GM20000 (cell line): ENCODE measurements around the gene UBE2G1.
A peak's percentile ranks its signal among the peaks of the same experiment; 100 is the strongest.

Experiments used
- DNase-seq: peaks from one replicate; pipeline ENCODE4 v3.0.0; 2012; ENCODE audit warnings: low spot score
- TF ChIP-seq, protein P1 (sequence below): IDR thresholded peaks from 2 replicates; pipeline ENCODE4 v1.5.1; 2012; ENCODE audit warnings: mild to moderate bottlenecking, control low read depth; ENCODE audit errors: extremely low read depth, missing control alignments

The UBE2G1 gene, protein sequence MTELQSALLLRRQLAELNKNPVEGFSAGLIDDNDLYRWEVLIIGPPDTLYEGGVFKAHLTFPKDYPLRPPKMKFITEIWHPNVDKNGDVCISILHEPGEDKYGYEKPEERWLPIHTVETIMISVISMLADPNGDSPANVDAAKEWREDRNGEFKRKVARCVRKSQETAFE

DNA sequence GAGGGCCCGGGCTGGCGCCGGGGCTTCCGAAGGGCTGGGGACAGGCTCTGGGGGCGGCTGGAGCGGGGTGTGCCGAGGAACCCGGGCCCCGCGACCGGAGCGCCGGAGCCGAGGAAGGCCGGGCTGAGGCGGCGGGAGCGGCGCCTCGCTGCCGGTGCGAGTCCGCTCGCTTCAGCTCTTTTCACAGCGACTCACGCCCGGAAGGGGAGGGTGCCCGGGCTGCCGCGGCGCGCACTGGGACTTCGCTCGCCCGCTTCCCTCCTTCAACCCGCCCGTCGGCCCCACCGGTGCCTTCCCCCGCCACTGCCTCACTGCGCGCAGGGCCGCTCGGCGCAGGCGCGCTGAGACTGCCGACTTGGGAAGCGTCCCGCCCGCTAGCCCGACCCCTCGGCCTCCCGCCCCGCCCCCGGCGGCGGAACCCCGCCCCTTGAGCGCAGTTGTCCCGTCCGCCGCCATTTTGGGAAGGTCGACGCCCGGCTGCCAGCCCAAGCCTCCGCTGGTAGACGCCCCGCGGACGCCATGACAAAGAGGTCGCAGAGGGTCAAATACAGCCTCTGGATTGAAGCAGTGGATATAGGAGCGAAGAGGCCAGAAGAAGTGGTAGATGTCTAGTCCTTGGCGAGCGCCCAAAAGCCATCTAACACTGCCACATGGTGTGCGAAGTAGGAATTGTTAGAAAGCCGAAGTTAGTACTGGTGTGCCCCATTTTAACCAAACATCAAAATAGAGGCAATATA lies at the start of gene UBE2G1:
UBE2G1 (minus strand) TSS at position 349 of the 737 bp plus-strand sequence. CDS start 359 bp downstream, outside the sequence.
- DNase-seq, result peak; percentile 98
- TF ChIP-seq, protein P1, sequence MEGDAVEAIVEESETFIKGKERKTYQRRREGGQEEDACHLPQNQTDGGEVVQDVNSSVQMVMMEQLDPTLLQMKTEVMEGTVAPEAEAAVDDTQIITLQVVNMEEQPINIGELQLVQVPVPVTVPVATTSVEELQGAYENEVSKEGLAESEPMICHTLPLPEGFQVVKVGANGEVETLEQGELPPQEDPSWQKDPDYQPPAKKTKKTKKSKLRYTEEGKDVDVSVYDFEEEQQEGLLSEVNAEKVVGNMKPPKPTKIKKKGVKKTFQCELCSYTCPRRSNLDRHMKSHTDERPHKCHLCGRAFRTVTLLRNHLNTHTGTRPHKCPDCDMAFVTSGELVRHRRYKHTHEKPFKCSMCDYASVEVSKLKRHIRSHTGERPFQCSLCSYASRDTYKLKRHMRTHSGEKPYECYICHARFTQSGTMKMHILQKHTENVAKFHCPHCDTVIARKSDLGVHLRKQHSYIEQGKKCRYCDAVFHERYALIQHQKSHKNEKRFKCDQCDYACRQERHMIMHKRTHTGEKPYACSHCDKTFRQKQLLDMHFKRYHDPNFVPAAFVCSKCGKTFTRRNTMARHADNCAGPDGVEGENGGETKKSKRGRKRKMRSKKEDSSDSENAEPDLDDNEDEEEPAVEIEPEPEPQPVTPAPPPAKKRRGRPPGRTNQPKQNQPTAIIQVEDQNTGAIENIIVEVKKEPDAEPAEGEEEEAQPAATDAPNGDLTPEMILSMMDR, result no peak

- peak; percentile 83 for DNase-seq
- TF ChIP-seq, protein P1, result peak; percentile 95
Observed at GRCh38 chr17:4412933-4413831, 46.7 kb upstream of the UBE2G1 start.

GRCh38 chr17:4411201-4411600 lies 44.7 kb upstream of the UBE2G1 start:
- no peak for DNase-seq
- TF ChIP-seq, protein P1, result no peak

GRCh38 chr17:4409659-4410058 lies 43.2 kb upstream of the UBE2G1 start:
- TF ChIP-seq, protein P1, result no peak
- no peak for DNase-seq

DNA sequence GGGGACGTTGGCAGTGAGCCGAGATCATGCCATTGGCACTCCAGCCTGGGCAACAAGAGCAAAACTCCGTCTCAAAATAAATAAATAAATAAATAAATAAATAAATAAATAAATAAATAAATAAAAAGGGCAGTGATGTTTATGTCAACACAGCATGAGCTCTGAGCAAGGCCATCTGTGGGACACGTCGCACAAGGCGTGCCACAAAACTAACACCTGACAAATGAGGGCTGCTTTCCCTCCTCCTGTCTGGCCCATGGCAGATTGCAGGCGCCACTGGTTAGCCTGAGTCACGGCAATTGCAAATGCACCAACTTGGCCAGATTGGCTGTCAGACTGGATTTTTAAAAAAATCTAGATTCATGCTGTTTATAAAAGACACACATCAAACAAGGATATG lies 41.4 kb upstream of the UBE2G1 start:
- DNase-seq, result no peak
- TF ChIP-seq, protein P1, result no peak

DNA sequence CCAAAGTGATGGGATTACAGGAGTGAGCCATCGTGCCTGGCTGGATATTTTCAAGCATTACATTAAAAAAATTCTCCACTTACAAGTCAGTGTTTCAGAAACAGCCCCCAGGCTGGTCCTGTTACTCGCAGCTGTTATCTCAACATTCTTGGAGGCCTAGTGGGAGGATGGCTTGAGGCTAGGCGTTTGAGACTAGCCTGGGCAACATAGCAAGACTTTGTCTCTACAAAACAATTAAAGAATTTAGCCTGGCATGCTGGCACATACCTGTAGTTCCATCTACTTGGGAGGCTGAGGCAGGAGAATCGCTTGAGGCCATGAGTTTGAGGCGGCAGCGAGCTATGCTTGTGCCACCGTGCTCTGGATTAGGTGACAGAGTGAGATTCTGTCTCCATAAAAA lies 40.7 kb upstream of the UBE2G1 start:
- TF ChIP-seq, protein P1, result no peak
- DNase-seq, result no peak

DNA sequence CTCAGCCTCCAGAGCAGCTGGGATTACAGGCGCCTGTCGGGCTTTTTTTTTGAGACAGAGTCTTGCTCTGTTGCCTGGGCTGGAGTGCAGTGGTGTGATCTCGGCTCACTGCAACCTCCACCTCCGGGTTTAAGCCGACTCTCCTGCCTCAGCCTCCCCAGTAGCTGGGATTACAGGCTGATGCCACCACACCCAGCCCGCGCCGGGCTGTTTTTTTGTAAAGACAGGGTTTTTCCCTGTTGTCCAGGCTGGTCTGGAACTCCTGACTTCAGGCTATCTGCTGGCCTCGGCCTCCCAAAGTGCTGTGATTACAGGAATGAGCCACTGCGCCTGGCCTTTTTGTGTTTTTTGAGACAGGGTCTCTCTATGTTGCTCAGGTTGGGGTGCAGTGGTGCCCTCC lies 39.9 kb upstream of the UBE2G1 start:
- TF ChIP-seq, protein P1, result no peak

More for the DNA sequence above, 39.9 kb upstream of the UBE2G1 start:
- DNase-seq, result no peak
